MG63 (cell line): ENCODE results near the gene NXPE3. TPM values are rescaled to one million over a fixed set of nuclear protein-coding genes. Genes with fewer than 3 reads are reported as not detected.
"Not testable (repeated sequence)": the region's sequence is repeated elsewhere in the genome, so short reads cannot be mapped to it uniquely, and the experiment has no call there.

Experiments used
- DNase-seq: peaks from one replicate; pipeline ENCODE4 v3.0.0-alpha.2; 2020
- H3K27me3 ChIP-seq: fragments of 250-450 bp; sonication (Bioruptor Pico); 2 replicates; pipeline ENCODE4 v1.5.1; 2020; ENCODE audit warnings: mild to moderate bottlenecking, moderate library complexity
- H3K36me3 ChIP-seq: fragments of 250-450 bp; sonication (Bioruptor Pico); 2 replicates; pipeline ENCODE4 v1.5.1; 2020; ENCODE audit warnings: mild to moderate bottlenecking, moderate library complexity
- H3K4me3 ChIP-seq: fragments of 250-450 bp; sonication (Bioruptor Pico); 2 replicates; pipeline ENCODE4 v1.5.1; 2020; ENCODE audit warnings: mild to moderate bottlenecking, moderate library complexity
- H3K9me3 ChIP-seq: fragments of 250-450 bp; sonication (Bioruptor Pico); 2 replicates; pipeline ENCODE4 v1.5.1; 2020; ENCODE audit warnings: mild to moderate bottlenecking, moderate library complexity
- total RNA-seq: library from RNA; depleted of rRNA; stranded (reverse); fragments of >200 nt; shearing (Covaris generic); gene quantifications from 2 replicates; pipeline ENCODE4 v1.2.3, GENCODE V29; 2014; ENCODE audit warnings: low replicate concordance

Gene NXPE3
- total RNA-seq, 1 experiment from 2014 or later, result 7.5 TPM

GRCh38 chr3:101852983-101853840, 74.2 kb downstream of the NXPE3 start:
- DNase-seq, result no peak
- no peaks in the 10 kb centered on the region for H3K27me3 ChIP-seq
- H3K4me3 ChIP-seq, result no peak overlapping the region
- peaks cover 77% of the 10 kb centered on the region for H3K36me3 ChIP-seq
- no peaks in the 10 kb centered on the region for H3K9me3 ChIP-seq

GRCh38 chr3:101853982-101854381, 75.0 kb downstream of the NXPE3 start:
- no peaks in the 10 kb centered on the region for H3K9me3 ChIP-seq
- H3K4me3 ChIP-seq, result no peak overlapping the region
- H3K27me3 ChIP-seq, result no peaks in the 10 kb centered on the region
- peaks cover 85% of the 10 kb centered on the region for H3K36me3 ChIP-seq
- DNase-seq, result no peak

GRCh38 chr3:101854608-101855304, 75.7 kb downstream of the NXPE3 start:
- Histone ChIP-seq H3K27me3 (no peaks in the 10 kb centered on the region), H3K4me3 (no peak overlapping the region), H3K9me3 (no peaks in the 10 kb centered on the region), H3K36me3 (peaks cover 93% of the 10 kb centered on the region)
- DNase-seq, result no peak

- peaks cover 99% of the 10 kb centered on the region for H3K36me3 ChIP-seq
- H3K4me3 ChIP-seq, result no peak overlapping the region
- DNase-seq, result no peak
- no peaks in the 10 kb centered on the region for H3K27me3 ChIP-seq
- H3K9me3 ChIP-seq, result no peaks in the 10 kb centered on the region
Measured at GRCh38 chr3:101857301-101857741, 78.3 kb downstream of the NXPE3 start.

- H3K9me3 ChIP-seq, result no peaks in the 10 kb centered on the region
- DNase-seq, result no peak
- no peak overlapping the region for H3K4me3 ChIP-seq
- H3K36me3 ChIP-seq, result peaks cover 91% of the 10 kb centered on the region
- H3K27me3 ChIP-seq, result no peaks in the 10 kb centered on the region
Measured at GRCh38 chr3:101858464-101859030, 79.5 kb downstream of the NXPE3 start.

GRCh38 chr3:101859882-101860448, 81.0 kb downstream of the NXPE3 start:
- Histone ChIP-seq H3K4me3 (no peak overlapping the region), H3K9me3 (no peaks in the 10 kb centered on the region), H3K36me3 (peaks cover 76% of the 10 kb centered on the region), H3K27me3 (no peaks in the 10 kb centered on the region)
- DNase-seq, result no peak

GRCh38 chr3:101861212-101861788, 82.3 kb downstream of the NXPE3 start:
- peaks cover 63% of the 10 kb centered on the region for H3K36me3 ChIP-seq
- no peak for DNase-seq
- no peaks in the 10 kb centered on the region for H3K9me3 ChIP-seq
- no peak overlapping the region for H3K4me3 ChIP-seq
- H3K27me3 ChIP-seq, result no peaks in the 10 kb centered on the region

GRCh38 chr3:101861789-101862415, 82.9 kb downstream of the NXPE3 start:
- Histone ChIP-seq H3K36me3 (peaks cover 57% of the 10 kb centered on the region), H3K27me3 (no peaks in the 10 kb centered on the region), H3K9me3 (no peaks in the 10 kb centered on the region), H3K4me3 (no peak overlapping the region)
- no peak for DNase-seq

DNA sequence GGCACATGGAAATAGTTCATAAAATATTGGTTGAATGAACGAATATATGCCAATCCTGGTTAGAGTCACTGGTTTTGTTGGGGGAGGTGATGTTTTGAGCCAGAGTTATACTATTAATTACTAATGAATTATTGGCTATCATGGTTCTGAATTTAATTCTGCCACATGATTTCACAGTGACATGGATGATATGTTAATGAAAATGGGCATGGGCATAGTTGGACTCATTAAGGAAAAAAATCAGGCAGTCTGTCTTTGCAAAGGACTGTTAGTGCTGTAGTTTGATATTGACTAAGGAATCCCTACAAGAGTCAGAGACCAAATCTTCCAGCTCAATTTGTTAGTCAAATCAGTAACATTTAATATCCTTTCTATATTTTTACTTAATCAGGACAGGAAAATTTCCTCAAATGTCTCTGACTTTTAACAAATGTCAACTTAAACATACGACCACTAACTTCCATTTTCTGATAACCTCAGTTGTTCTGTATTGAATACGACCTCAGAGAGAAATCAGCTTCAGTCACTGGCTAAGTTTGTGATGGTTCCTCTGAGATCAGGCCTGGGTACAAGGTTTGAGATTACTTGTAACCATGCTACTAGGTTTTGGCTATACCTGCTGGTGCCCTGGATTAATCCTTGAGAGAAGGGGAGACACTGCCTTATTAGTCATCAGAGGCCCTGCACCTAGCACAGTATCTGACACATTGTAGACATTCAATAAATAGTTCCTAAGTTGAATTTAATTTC, 83.6 kb downstream of the NXPE3 start:
- peaks cover 50% of the 10 kb centered on the region for H3K36me3 ChIP-seq
- no peak overlapping the region for H3K4me3 ChIP-seq
- H3K27me3 ChIP-seq, result no peaks in the 10 kb centered on the region
- H3K9me3 ChIP-seq, result no peaks in the 10 kb centered on the region
- DNase-seq, result no peak

GRCh38 chr3:101864926-101865325, 85.9 kb downstream of the NXPE3 start:
- DNase-seq, H3K9me3 ChIP-seq, H3K27me3 ChIP-seq: not testable (repeated sequence)

DNA sequence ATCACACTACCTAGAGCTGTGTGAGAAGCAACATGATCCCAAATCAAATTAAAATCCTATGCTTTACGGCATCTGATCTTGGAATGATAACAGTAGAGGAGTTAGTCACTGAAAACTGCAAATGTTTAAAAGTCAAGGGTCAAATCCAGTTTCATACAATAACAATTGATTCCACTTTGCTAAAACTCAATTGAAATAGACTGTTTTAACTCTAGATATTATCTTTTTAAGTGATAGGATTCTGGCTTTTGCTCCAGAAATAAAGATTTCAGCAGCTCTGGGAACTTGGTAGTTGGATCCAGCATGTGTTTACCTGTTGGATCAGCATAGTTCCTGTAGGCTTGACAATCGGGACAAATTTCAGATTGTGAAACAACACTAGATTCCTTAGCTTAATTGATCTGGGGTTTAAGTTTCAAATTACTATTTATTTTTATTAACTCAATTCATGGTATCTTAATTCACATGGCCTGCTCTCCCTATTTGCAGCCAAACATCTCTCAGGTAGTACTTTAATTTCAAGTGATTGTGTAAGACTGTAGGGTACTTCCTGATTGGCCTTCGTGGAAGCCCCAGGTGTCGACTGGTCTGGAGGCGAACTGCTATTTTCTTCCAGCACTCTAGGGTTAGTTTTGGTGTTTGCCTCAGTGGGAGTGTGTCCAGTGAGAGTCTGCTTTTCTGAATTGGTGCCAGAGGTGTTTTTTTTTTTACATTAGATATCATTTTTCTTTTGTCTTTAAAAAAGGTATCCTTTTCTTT, 86.9 kb downstream of the NXPE3 start:
- Histone ChIP-seq H3K4me3 (no peak overlapping the region), H3K27me3 (no peaks in the 10 kb centered on the region), H3K36me3 (peaks cover 17% of the 10 kb centered on the region), H3K9me3 (no peaks in the 10 kb centered on the region)
- no peak for DNase-seq

More at GRCh38 chr3:101864926-101865325, 85.9 kb downstream of the NXPE3 start:
- H3K4me3 ChIP-seq, result not testable (repeated sequence)
- peaks cover 27% of the 10 kb centered on the region for H3K36me3 ChIP-seq

DNA sequence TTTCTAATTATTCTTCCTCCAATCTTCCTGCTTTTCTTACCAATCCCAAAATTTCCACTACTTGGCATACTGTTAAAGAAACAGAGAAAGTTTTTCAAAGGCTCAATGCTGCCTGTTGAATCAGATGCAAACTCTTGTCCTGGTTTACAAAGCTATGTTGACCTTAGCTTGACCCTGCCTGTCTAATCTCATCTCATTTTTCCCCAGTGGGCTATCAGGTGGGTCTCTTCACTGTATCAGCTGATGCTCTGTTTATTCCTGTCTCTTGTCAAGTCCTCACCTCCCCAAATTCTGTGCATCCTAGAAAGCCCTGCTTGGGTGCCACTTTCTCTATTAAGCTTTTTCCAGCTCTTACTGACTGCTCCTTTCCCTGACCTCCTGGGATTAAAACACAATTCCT, 88.5 kb downstream of the NXPE3 start:
- Histone ChIP-seq H3K27me3 (no peaks in the 10 kb centered on the region), H3K4me3 (no peak overlapping the region), H3K36me3 (peaks cover 3% of the 10 kb centered on the region; the same call in 1 of the 2 replicates), H3K9me3 (no peaks in the 10 kb centered on the region)
- no peak for DNase-seq

DNA sequence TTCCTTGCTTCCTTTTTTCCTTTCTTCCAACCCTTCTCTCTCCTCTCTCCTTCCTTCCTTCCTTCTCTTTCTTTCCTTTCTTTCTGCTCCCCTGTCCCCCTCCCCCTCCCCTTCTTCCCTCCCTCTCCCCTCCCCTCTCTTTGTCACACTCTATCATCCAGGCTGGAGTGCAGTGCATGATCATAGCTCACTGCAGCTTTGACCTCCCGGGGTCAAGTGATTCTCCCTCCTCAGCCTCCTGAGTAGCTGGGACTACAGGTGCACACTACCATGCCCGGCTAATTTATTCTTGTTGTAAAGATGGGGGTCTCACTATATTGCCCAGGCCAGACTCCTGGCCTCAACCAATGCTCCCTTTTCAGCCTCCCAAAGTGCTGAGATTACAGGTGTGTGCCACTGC, 89.0 kb downstream of the NXPE3 start:
- no peaks in the 10 kb centered on the region for H3K36me3 ChIP-seq
- H3K27me3 ChIP-seq, result no peaks in the 10 kb centered on the region
- H3K4me3 ChIP-seq, result no peak overlapping the region
- DNase-seq, result no peak
- H3K9me3 ChIP-seq, result no peaks in the 10 kb centered on the region

- H3K9me3 ChIP-seq, result no peaks in the 10 kb centered on the region
- DNase-seq, result peak; percentile 45
- no peaks in the 10 kb centered on the region for H3K36me3 ChIP-seq
- no peak overlapping the region for H3K4me3 ChIP-seq
- H3K27me3 ChIP-seq, result no peaks in the 10 kb centered on the region
Measured at GRCh38 chr3:101868534-101869464, 89.8 kb downstream of the NXPE3 start.
